GM10248 (cell line): ENCODE data around the gene PANX3.

Source experiments
- CTCF ChIA-PET: fragments of 300-600 bp; sonication (Branson Sonifier 250); formaldehyde crosslinking; extraction: SDS; loops from one replicate; lab custom pipeline; 2021; ENCODE audit warnings: antibody characterized with exemption; lab: Yijun Ruan, JAX
- POLR2A ChIA-PET: fragments of 350-650 bp; sonication (Branson Sonifier 250); formaldehyde crosslinking; extraction: SDS; loops from one replicate; lab custom pipeline; 2020; ENCODE audit warnings: antibody characterized with exemption; lab: Yijun Ruan, JAX
- DNase-seq: peaks from one replicate; pipeline ENCODE4 v3.0.0; 2012; ENCODE audit errors: extremely low spot score
- CTCF ChIP-seq: IDR thresholded peaks from 2 replicates; pipeline ENCODE4 v1.5.1; 2012; ENCODE audit warnings: mild to moderate bottlenecking, low read depth; ENCODE audit errors: extremely low read depth, missing control alignments, control extremely low read depth

Gene PANX3, protein sequence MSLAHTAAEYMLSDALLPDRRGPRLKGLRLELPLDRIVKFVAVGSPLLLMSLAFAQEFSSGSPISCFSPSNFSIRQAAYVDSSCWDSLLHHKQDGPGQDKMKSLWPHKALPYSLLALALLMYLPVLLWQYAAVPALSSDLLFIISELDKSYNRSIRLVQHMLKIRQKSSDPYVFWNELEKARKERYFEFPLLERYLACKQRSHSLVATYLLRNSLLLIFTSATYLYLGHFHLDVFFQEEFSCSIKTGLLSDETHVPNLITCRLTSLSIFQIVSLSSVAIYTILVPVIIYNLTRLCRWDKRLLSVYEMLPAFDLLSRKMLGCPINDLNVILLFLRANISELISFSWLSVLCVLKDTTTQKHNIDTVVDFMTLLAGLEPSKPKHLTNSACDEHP

DNA sequence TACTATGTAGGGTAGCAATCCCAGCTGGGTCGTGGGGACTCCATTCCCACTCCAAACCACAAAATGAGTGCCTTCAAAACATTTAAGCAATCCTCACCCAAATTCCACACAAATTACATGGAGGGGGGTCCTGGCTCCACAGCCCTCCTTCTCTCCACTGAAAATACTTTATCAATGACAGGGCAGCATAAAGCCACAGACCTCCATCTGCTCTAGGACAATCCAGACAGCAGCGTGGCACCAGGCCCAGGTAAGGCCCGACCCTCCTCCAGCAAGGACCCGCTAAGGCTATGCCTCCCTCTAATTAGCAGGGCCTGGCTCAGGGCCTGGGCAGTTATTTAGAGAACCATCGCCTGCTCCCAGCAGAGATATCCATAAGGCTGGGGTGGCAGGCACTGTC, at the start of gene PANX3:
Gene PANX3 (plus strand): TSS at position 365 of the 400 bp plus-strand sequence. CDS start 129 bp downstream, outside the sequence.
- ChIA-PET CTCF (no interaction called here), POLR2A (interaction anchor here (0.6 kb wide), 1 partner anchor 27 kb away, joined by 3 read pairs; no protein-coding TSS in a partner anchor)
- TF ChIP-seq CTCF: no peak
- DNase-seq: no peak

DNA sequence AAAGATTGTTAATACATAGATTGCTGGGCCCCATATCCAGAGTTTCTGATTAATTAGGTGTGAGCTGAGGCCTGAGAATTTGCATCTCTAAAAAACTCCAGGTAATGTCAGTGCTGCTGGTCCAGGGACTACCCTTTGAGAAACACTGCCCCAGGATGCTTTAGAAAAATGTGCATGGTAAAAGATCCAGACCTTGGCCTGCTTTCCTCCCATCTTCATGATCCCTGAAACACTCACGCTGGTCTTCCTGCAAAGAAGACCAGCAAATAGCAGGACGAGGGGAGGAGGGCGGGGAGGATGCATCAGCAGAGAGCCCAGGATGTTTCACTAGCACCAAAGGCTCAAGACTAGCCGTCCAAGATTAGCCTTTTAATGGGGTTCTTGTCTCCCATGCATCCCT, 41.5 kb upstream of the PANX3 start, which contains the start of gene OR8A1:
Gene OR8A1 (plus strand): TSS at position 301 of the 400 bp plus-strand sequence. CDS start 123 bp downstream, outside the sequence.
- ChIA-PET POLR2A (no interaction called here), CTCF (no interaction called here)
- no peak for DNase-seq
- no peak for TF ChIP-seq CTCF

DNA sequence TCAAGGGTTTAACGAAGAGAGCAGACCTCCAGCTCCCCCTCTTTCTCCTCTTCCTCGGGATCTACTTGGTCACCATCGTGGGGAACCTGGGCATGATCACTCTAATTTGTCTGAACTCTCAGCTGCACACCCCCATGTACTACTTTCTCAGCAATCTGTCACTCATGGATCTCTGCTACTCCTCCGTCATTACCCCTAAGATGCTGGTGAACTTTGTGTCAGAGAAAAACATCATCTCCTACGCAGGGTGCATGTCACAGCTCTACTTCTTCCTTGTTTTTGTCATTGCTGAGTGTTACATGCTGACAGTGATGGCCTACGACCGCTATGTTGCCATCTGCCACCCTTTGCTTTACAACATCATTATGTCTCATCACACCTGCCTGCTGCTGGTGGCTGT, 41.1 kb upstream of the PANX3 start:
- ChIA-PET CTCF (no interaction called here), POLR2A (no interaction called here)
- DNase-seq: no peak
- no peak for TF ChIP-seq CTCF

DNA sequence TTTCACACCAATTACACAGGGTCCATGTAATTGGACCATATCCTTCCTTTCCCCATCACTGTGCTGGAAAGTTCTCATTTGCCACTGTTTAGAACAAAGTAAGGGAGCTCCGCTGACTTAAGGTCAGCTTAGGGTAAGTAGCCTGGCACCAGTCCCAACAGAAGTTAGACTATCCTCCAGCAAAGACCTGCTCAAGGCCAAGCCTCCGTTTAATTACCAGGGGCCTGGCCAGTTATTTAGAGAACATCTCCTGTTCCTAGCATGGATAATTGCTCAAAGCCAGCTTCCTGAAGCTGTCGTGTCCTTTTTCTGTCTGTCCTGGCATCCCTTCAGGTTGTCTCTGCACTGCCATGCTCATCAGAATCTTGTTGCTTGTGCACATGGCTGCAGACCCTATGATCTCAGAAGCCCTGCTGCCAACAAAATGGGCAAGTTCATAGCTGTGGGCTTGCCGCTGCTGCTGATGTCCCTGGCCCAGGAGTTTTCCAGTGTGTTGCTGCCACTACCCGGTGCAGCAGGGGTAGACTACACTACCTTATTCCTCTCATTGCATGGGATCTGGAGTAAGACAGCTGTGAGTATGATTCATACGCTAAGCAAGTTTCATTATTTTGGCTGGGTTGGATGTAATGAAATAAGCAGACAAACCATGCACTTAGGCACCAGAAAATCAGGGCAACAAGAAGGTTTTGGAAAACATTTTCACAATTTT, 33.4 kb upstream of the PANX3 start:
- POLR2A ChIA-PET: no interaction called here

GRCh38 chr11:124578761-124579160, 32.5 kb upstream of the PANX3 start:
- POLR2A ChIA-PET: no interaction called here
- no peak for DNase-seq
- CTCF ChIA-PET: interaction anchor here (1.2 kb wide), 1 partner anchor 177 kb away, joined by 3 read pairs; no protein-coding TSS in a partner anchor
- no peak for TF ChIP-seq CTCF

More for the DNA sequence above, 33.4 kb upstream of the PANX3 start:
- no peak for TF ChIP-seq CTCF
- DNase-seq: no peak
- CTCF ChIA-PET: interaction anchor here (1.1 to 1.5 kb wide), 3 partner anchors 8 to 508 kb away, joined by 3 to 13 read pairs (median 3); no protein-coding TSS in a partner anchor

- TF ChIP-seq CTCF: no peak
- ChIA-PET POLR2A (no interaction called here), CTCF (interaction anchor here (2.0 kb wide), 1 partner anchor 180 kb away, joined by 4 read pairs; no protein-coding TSS in a partner anchor)
- DNase-seq: no peak
Observed at GRCh38 chr11:124581817-124582216, 29.4 kb upstream of the PANX3 start.
